Head of caudate nucleus (tissue), 42 donors: Measurements from ENCODE around the gene POC5.

Experiments
- DNase-seq, 42 donors: peaks; one replicate each; pipeline versions ENCODE4 v3.0.0 to v3.0.0-alpha.2; 2020 to 2021; ENCODE audit warnings: mixed read lengths in 7 of 42
- intact Hi-C: fragments of 100-400 bp; cut with DNase I; formaldehyde crosslinking; loops from one replicate; pipeline ENCODE4 v1.15.0; 2022

The POC5 gene

GRCh38 chr5:75667586-75667985 lies 49.7 kb downstream of the POC5 start:
- DNase-seq, result no peak
- intact Hi-C loops, result no loop called here

GRCh38 chr5:75666801-75667200 lies 50.4 kb downstream of the POC5 start:
- intact Hi-C loops, result no loop called here
- no peak for DNase-seq

- intact Hi-C loops, result no loop called here
- DNase-seq, result no peak
Measured at GRCh38 chr5:75664979-75665378, 52.3 kb downstream of the POC5 start.

- peak in 6 of 42 donors; percentile 5 to 42 (median 28) for DNase-seq
- intact Hi-C loops, result no loop called here
Measured at GRCh38 chr5:75663579-75664284, 53.5 kb downstream of the POC5 start.

- intact Hi-C loops, result no loop called here
- no peak for DNase-seq
Measured at GRCh38 chr5:75662061-75662460, 55.2 kb downstream of the POC5 start.

- intact Hi-C loops, result no loop called here
- no peak for DNase-seq
Measured at GRCh38 chr5:75660678-75661465, 56.4 kb downstream of the POC5 start.

GRCh38 chr5:75659791-75660450 lies 57.3 kb downstream of the POC5 start:
- DNase-seq, result no peak
- intact Hi-C loops, result no loop called here

GRCh38 chr5:75656311-75657003 lies 60.8 kb downstream of the POC5 start:
- DNase-seq, result peak in 40 of 42 donors; percentile 30 to 78 (median 52)
- intact Hi-C loops, result no loop called here

GRCh38 chr5:75654693-75655295 lies 62.4 kb downstream of the POC5 start:
- DNase-seq, result no peak
- intact Hi-C loops, result no loop called here

GRCh38 chr5:75653521-75653920 lies 63.7 kb downstream of the POC5 start:
- no peak for DNase-seq
- intact Hi-C loops, result no loop called here

- intact Hi-C loops, result no loop called here
- DNase-seq, result no peak
Measured at GRCh38 chr5:75651575-75652238, 65.5 kb downstream of the POC5 start.

GRCh38 chr5:75648712-75649111 lies 68.5 kb downstream of the POC5 start:
- intact Hi-C loops, result no loop called here
- no peak for DNase-seq

- intact Hi-C loops, result no loop called here
- DNase-seq, result no peak
Measured at GRCh38 chr5:75640826-75641225, 76.4 kb downstream of the POC5 start.

GRCh38 chr5:75640395-75640794 lies 76.8 kb downstream of the POC5 start:
- DNase-seq, result no peak

GRCh38 chr5:75639535-75640311 lies 77.5 kb downstream of the POC5 start:
- intact Hi-C loops, result no loop called here
- no peak for DNase-seq

More at GRCh38 chr5:75640395-75640794, 76.8 kb downstream of the POC5 start:
- intact Hi-C loops, result no loop called here

- intact Hi-C loops, result no loop called here
- DNase-seq, result no peak
Measured at GRCh38 chr5:75637949-75638348, 79.3 kb downstream of the POC5 start.

- DNase-seq, result no peak
- intact Hi-C loops, result no loop called here
Measured at GRCh38 chr5:75632321-75632720, 84.9 kb downstream of the POC5 start.

GRCh38 chr5:75630875-75631274 lies 86.4 kb downstream of the POC5 start:
- no peak for DNase-seq
- intact Hi-C loops, result no loop called here
